Globus pallidus (tissue), 1 donor: ENCODE results near the gene MMP17.

Experiments used
- DNase-seq: peaks from one replicate; pipeline ENCODE4 v3.0.0-alpha.2; 2015; ENCODE audit warnings: low spot score

MMP17 gene

DNA sequence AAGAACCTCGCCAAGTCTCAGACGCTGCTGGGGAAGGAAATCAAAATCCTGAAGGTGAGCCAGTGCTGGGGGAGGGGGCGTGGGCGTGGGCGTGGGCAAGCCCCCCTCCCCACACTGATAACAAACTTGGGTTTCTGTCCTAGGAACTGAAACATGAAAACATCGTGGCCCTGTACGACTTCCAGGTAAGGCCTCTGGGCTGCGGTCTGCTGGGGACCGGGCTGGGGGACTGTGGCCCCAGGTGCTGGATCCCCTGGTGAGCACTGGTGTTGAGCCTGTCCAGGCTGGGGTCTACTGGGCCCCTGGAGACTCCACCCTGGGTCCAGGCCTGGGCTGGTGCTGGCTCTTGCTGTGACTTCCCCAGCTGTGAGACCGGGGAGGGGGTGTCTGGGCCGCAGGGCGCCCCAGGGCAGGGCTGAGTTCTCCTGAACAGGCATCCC lies 67.5 kb downstream of the MMP17 start:
- DNase-seq: no peak

DNA sequence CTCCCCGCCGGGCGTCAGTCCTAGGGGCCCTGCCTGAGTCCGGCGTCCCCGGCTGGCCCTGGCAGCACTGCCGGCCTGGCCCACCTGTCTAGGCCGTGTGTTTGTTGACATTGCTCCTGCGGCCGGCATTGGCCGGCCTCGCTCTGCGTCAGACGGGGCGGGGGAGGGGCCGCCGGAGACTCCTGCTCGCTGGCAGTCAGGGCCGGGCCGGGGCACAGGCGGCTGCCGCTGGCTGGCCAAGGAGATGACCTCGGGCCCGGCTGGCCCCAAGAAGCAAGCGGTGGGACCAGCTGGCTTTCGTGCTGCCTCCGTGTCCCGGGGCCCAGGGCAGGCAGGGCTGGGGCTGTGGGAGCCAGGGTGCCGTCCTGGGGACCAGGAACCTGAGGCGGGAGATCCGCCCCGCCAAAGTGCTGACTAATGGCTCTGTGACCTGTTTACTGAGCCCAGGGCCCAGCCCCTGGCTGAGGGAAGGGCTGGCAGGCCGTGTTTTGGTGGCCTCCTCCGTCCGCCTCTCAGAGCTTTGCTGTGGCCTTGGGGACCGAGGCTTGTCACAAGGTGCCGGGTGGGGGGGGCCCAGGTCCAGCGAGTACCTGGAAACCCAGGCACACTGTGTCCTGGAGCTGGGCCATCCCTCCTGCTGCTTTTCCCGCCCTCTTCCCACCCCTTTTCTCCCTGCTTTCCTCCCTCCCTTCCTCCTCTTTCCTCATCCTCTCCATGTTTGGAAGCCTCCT lies 68.1 kb downstream of the MMP17 start:
- peak; percentile 85 for DNase-seq

DNA sequence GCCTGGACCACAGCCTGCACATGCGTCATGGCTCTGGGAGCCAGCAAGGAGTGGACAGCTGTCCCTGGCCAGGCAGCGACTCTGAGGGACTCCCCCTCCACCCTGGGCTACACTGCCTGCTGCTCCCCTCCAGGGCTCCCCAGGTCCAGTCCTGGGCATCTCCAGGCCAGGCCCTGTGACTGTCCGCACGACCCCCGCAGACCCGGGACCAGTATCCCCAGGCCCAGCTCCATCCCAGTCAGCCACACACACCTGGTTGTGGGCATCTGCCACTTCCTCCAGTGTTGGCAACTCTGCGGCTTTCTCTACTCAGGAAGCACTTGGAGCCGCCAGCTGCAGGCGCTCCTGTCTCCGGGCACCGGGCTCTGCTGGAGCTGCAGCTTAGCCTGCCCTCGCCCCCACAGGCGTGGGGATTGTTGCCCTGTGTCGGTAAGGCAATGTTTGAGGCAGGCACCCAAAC lies 68.6 kb downstream of the MMP17 start:
- peak; percentile 82 for DNase-seq

DNA sequence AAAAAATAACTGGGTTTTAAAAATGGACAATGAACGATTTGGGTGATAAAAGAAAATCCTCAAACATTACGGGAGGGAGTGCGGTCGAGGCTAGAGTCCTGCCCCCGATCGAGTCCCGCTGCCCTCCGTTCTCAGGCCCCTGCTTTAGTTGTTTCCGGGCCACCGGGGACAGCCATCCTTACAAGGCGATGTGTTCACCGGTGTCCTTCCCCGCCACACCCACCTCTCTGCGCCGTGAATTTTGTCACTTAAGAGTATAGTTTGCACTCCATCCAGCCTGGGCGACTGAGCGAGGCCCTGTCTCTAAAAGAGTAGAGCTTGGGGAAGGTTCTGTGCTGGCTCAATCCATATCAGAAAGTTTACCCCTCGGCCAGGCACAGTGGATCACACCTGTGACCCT lies 69.1 kb downstream of the MMP17 start:
- DNase-seq: no peak

DNA sequence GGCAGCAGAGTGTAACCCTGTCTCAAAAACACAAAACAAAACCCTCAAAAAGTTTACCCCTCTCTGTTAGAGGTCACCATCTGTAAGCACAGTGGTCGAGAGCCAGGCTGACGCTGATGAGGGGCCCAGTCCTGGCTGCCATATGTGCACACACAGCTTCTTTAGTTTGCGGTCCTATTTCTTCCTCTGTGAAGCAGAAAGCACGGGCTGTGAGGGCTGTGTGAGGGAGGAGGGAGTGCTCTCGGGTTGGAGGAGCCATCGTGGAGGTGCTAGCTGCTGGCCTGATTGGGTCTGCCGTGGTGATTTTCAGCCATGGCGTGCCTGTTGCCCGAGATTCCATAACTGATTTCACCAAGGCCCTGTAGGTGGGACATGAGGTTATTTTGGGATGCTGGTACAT lies 69.7 kb downstream of the MMP17 start:
- no peak for DNase-seq

DNA sequence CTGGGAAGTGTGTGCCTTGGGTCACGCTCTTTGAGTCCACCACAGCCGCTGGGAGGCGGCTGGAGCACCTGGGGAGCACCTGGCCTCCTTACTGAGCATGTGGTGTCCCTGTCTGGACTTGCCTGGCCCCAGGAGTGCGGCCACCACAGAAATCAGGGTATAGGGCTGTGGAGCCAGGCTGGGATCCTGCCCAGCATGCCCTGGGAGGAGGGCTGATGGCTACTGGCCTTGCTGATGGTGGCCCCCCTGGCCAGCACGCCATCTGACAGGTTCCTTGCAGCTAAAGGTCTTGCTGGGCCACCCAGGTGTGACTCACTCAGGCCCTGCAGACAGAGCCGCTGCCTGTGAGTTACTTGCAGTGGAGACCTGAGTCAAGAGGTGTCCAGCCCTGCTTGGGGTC lies 72.2 kb downstream of the MMP17 start:
- no peak for DNase-seq
